Endothelial cell of umbilical vein (primary cell): ENCODE measurements around the gene VASH2. TPM values are rescaled to one million over a fixed set of nuclear protein-coding genes. Genes with fewer than 3 reads are reported as not detected.

Experiments used
- BruUV-seq: library from RNA; stranded (reverse); fragments of 400-500 nt; replicated peaks from 2 replicates; lab custom pipeline; 2021; lab: Mats Ljungman, UMichigan
- CTCF ChIA-PET: fragments of 300-600, 350-600 bp; sonication (Branson Sonifier 250); formaldehyde crosslinking; loops from one replicate; lab custom pipeline; 2021; ENCODE audit warnings: antibody characterized with exemption, inconsistent platforms; lab: Charles Lee
- POLR2A ChIA-PET: fragments of 300-600, 350-600 bp; sonication (Branson Sonifier 250); formaldehyde crosslinking; loops from one replicate; lab custom pipeline; 2021; ENCODE audit warnings: antibody characterized with exemption, inconsistent platforms; lab: Charles Lee
- DNase-seq: peaks from one replicate; pipeline ENCODE4 v3.0.0-alpha.2; 2011; ENCODE audit warnings: low read depth, low spot score
- FAIRE-seq: peaks from 2 replicates; lab custom pipeline; 2011; peaks lifted over from hg19 to GRCh38; lab: Jason Lieb, UNC
- H2AFZ ChIP-seq: 2 replicates; pipeline ENCODE4 v1.6.0; 2012; ENCODE audit warnings: low read depth, low read length, control low read depth, inconsistent platforms
- H3K27ac ChIP-seq: 2 replicates; pipeline ENCODE4 v1.5.1; 2011; ENCODE audit warnings: low read depth, mild to moderate bottlenecking, control low read depth, low read length, moderate library complexity; ENCODE audit not compliant: insufficient read depth
- H3K27me3 ChIP-seq, 2 experiments: 2 replicates each; pipeline versions ENCODE4 v1.6.0 to v1.6.1; 2011; ENCODE audit warnings: low read length in 2 of 2, mixed read lengths in 1 of 2; ENCODE audit not compliant: control insufficient read depth in 2 of 2, insufficient read depth in 2 of 2
- H3K36me3 ChIP-seq, 2 experiments: 2 replicates in 1 of 2; 3 replicates in 1 of 2; pipeline ENCODE4 v1.5.1; 2011; ENCODE audit warnings: low read length in 2 of 2, mild to moderate bottlenecking in 1 of 2, moderate library complexity in 1 of 2; ENCODE audit not compliant: control insufficient read depth in 2 of 2, insufficient read depth in 2 of 2; ENCODE audit errors: extremely low read depth in 1 of 2
- H3K4me1 ChIP-seq: 3 replicates; pipeline ENCODE4 v1.5.1; 2011; ENCODE audit warnings: mild to moderate bottlenecking, low read length; ENCODE audit not compliant: control insufficient read depth, insufficient read depth; ENCODE audit errors: extremely low read depth
- H3K4me2 ChIP-seq: 2 replicates; pipeline ENCODE4 v1.6.1; 2011; ENCODE audit warnings: low read length, control low read depth, mixed read lengths; ENCODE audit not compliant: insufficient read depth
- H3K4me3 ChIP-seq, 3 experiments: fragments of 200-600 bp in 1 of 3; sonication (generic), shearing (Covaris generic) in 1 of 3; replicated peaks in 1 of 3; 2 replicates each; pipeline ENCODE4 v1.5.1; 2011 to 2016; ENCODE audit warnings: control low read depth in 3 of 3, low read length in 3 of 3, mild to moderate bottlenecking in 2 of 3, inconsistent platforms in 1 of 3, low read depth in 1 of 3, moderate library complexity in 1 of 3; ENCODE audit not compliant: insufficient read depth in 1 of 3
- H3K79me2 ChIP-seq: 2 replicates; pipeline ENCODE4 v1.6.0; 2012; ENCODE audit warnings: low read length, inconsistent platforms; ENCODE audit not compliant: control insufficient read depth, insufficient read depth
- H3K9ac ChIP-seq: replicated peaks from 2 replicates; pipeline ENCODE3; 2011; ENCODE audit warnings: low read length, control low read depth; ENCODE audit not compliant: insufficient read depth; ENCODE audit errors: extremely low read depth
- H3K9me1 ChIP-seq: replicated peaks from 3 replicates; pipeline ENCODE4 v1.6.0; 2011; ENCODE audit warnings: mild to moderate bottlenecking, low read length; ENCODE audit not compliant: control insufficient read depth, insufficient read depth; ENCODE audit errors: extremely low read depth
- H3K9me3 ChIP-seq: replicated peaks from 2 replicates; pipeline ENCODE4 v1.5.1; 2012; ENCODE audit warnings: low read length, inconsistent platforms; ENCODE audit not compliant: control insufficient read depth, insufficient read depth
- H4K20me1 ChIP-seq: replicated peaks from 2 replicates; pipeline ENCODE3; 2011; ENCODE audit warnings: mild to moderate bottlenecking, low read length; ENCODE audit not compliant: control insufficient read depth, insufficient read depth; ENCODE audit errors: extremely low read depth
- CTCF ChIP-seq, 2 donors: IDR thresholded peaks; 1 replicate in 1 of 2; 2 replicates in 1 of 2; pipeline ENCODE4 v1.5.1; 2011; ENCODE audit warnings: low read length in 2 of 2, mild to moderate bottlenecking in 2 of 2, moderate library complexity in 2 of 2, control low read depth in 1 of 2, inconsistent platforms in 1 of 2, low read depth in 1 of 2; ENCODE audit not compliant: insufficient read depth in 1 of 2; ENCODE audit errors: extremely low read depth in 1 of 2
- EZH2 ChIP-seq: IDR thresholded peaks from 2 replicates; pipeline ENCODE4 v1.6.1; 2012; ENCODE audit warnings: borderline replicate concordance, low read depth, mild to moderate bottlenecking, moderate library complexity, low read length, inconsistent platforms; ENCODE audit not compliant: severe bottlenecking
- FOS ChIP-seq: IDR thresholded peaks from 2 replicates; pipeline ENCODE4 v1.6.1; 2011; ENCODE audit warnings: mild to moderate bottlenecking, low read length, moderate library complexity, borderline replicate concordance; ENCODE audit not compliant: insufficient read depth
- GATA2 ChIP-seq: IDR thresholded peaks from 2 replicates; pipeline ENCODE4 v1.7.0; 2011; ENCODE audit warnings: low read depth, mild to moderate bottlenecking, moderate library complexity, mixed read lengths, low read length; ENCODE audit not compliant: insufficient read length, insufficient read depth
- JUN ChIP-seq: IDR thresholded peaks from 2 replicates; pipeline ENCODE4 v1.6.1; 2011; ENCODE audit warnings: borderline replicate concordance, low read depth; ENCODE audit not compliant: insufficient read length, insufficient read depth
- MAX ChIP-seq: IDR thresholded peaks from 2 replicates; pipeline ENCODE4 v1.6.1; 2011; ENCODE audit not compliant: insufficient read depth, insufficient read length
- MYC ChIP-seq: IDR thresholded peaks from one replicate; pipeline ENCODE4 v1.6.1; 2011; ENCODE audit warnings: mild to moderate bottlenecking, low read depth, low read length
- POLR2A ChIP-seq: IDR thresholded peaks from 2 replicates; pipeline ENCODE4 v1.6.1; 2012; ENCODE audit warnings: low read depth, mild to moderate bottlenecking, control low read depth, low read length
- POLR2AphosphoS5 ChIP-seq: IDR thresholded peaks from 2 replicates; pipeline ENCODE4 v1.6.1; 2012; ENCODE audit warnings: low read depth, mild to moderate bottlenecking, control low read depth, low read length, moderate library complexity; ENCODE audit not compliant: insufficient read depth
- dilution Hi-C: fragments of 300-500 bp; cut with MboI; formaldehyde crosslinking; loops from one replicate; pipeline ENCODE4 v1.15.0; 2019; ENCODE audit warnings: low sequenced_read_pairs; ENCODE audit not compliant: extremely low pct_ligation_motif_present
- intact Hi-C: fragments of 100-400 bp; cut with micrococcal nuclease; formaldehyde crosslinking; loops from one replicate; pipeline ENCODE4 v1.10.0; 2022
- polyA plus RNA-seq, 4 experiments: library from polyadenylated mRNA; depleted of rRNA in 3 of 4; stranded (reverse) in 3 of 4; unstranded in 1 of 4; fragments of >200 nt; gene quantifications; 2 replicates each; pipeline versions ENCODE4 v1.2.1 to v1.2.3, GENCODE V29; 2011 to 2012; ENCODE audit warnings: missing spikeins in 1 of 4
- total RNA-seq: library from RNA; stranded (reverse); gene quantifications from 2 replicates; pipeline ENCODE4 v1.2.3, GENCODE V29; 2021

Gene VASH2
- total and polyA plus RNA-seq, 2 donors (not counting 3 experiments of a cell fraction or from before 2014, with no cell fraction given), result 0.70 to 2.9 TPM

- Histone ChIP-seq H3K4me3 (no peak overlapping the region), H3K9me1 (no peaks in the 10 kb centered on the region), H4K20me1 (no peaks in the 10 kb centered on the region), H3K36me3 (no peaks in the 10 kb centered on the region), H3K4me2 (no peak overlapping the region), H3K9ac (no peak overlapping the region), H3K27me3 (peaks cover 12 to 13% of the 10 kb centered on the region in 2 experiments), H3K9me3 (no peaks in the 10 kb centered on the region), H3K79me2 (no peaks in the 10 kb centered on the region), H2AFZ (no peak overlapping the region), H3K4me1 (peaks cover 9% of the 10 kb centered on the region), H3K27ac (no peak overlapping the region)
- ChIA-PET CTCF (interaction anchor here (0.8 kb wide), 1 partner anchor 139 kb away, joined by 3 read pairs; no protein-coding TSS in a partner anchor), POLR2A (no interaction called here)
- FAIRE-seq (no peak), DNase-seq (no peak)
- TF ChIP-seq CTCF (IDR thresholded peaks at IDR 0.05; ENCODE audit: extremely low read depth in 1 of 2, insufficient read depth in 1 of 2, low read depth in 1 of 2, low read length in 2 of 2) (no peak), GATA2 (no peak), POLR2A (no peak), MYC (no peak), JUN (no peak), POLR2AphosphoS5 (no peak), FOS (no peak), EZH2 (no peak), MAX (no peak)
- BruUV-seq, result no TSS peak
- intact Hi-C loops, result no loop called here
- dilution Hi-C loops, result no loop called here
Measured at GRCh38 chr1:212953321-212953720, 3.0 kb downstream of the VASH2 start.
